ENCODE results near the gene USP35.

- TF ChIP-seq, protein P1, sequence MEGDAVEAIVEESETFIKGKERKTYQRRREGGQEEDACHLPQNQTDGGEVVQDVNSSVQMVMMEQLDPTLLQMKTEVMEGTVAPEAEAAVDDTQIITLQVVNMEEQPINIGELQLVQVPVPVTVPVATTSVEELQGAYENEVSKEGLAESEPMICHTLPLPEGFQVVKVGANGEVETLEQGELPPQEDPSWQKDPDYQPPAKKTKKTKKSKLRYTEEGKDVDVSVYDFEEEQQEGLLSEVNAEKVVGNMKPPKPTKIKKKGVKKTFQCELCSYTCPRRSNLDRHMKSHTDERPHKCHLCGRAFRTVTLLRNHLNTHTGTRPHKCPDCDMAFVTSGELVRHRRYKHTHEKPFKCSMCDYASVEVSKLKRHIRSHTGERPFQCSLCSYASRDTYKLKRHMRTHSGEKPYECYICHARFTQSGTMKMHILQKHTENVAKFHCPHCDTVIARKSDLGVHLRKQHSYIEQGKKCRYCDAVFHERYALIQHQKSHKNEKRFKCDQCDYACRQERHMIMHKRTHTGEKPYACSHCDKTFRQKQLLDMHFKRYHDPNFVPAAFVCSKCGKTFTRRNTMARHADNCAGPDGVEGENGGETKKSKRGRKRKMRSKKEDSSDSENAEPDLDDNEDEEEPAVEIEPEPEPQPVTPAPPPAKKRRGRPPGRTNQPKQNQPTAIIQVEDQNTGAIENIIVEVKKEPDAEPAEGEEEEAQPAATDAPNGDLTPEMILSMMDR (IDR thresholded peaks at IDR 0.05; ENCODE audit: low read depth, low read length): no peak
- no peak for TF ChIP-seq POLR2A (IDR thresholded peaks at IDR 0.05; ENCODE audit: extremely low read depth, insufficient read length)
- TF ChIP-seq MYC (IDR thresholded peaks at IDR 0.05; ENCODE audit: low read depth, low read length): no peak
Observed at GRCh38 chr11:78190374-78190773, 1.7 kb downstream of the USP35 start.

All from NB4 (cell line).